NCI-H748 (cell line): ENCODE results near the gene ATOH1.

Source experiments
- DNase-seq: peaks from one replicate; lab custom pipeline; 2025; ENCODE audit not compliant: unreplicated experiment; lab: John Stamatoyannopoulos, UW

The ATOH1 gene

DNA sequence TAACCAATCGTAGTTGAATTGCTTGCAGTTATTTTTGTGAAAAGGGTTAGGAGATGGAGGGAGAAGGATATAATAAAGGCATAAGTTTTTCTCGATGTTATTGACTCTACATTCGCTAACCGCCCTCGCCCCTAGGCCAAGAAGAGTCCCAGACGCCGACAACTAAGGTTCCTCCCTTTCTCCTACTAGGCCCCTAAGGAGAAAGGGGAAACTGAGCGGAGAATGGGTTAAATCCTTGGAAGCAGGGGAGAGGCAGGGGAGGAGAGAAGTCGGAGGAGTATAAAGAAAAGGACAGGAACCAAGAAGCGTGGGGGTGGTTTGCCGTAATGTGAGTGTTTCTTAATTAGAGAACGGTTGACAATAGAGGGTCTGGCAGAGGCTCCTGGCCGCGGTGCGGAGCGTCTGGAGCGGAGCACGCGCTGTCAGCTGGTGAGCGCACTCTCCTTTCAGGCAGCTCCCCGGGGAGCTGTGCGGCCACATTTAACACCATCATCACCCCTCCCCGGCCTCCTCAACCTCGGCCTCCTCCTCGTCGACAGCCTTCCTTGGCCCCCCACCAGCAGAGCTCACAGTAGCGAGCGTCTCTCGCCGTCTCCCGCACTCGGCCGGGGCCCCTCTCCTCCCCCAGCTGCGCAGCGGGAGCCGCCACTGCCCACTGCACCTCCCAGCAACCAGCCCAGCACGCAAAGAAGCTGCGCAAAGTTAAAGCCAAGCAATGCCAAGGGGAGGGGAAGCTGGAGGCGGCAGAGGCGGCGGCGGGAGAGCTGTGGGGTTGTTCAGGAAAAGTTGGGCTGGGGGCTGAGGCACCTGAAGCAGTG lies 5.9 kb downstream of the ATOH1 start:
- no peak for DNase-seq

DNA sequence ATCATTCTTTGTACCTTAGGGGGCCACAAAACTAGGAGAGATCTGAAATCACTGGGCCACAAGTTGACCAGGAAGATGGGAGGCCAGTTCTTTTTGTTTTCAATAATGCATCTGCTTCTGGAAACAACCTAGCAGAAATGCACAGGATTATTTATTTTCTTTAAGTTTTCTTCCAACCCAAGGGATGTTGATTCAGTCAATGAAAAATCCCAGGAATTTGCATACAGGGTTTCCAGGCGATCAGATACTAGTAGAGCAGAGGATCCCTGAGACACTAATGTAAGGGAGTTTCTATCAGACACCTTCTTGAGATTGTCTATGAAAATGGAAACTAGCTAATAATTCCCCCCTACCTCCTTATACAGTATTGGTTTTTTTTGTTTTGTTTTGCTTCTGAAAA lies 7.4 kb downstream of the ATOH1 start:
- no peak for DNase-seq

DNA sequence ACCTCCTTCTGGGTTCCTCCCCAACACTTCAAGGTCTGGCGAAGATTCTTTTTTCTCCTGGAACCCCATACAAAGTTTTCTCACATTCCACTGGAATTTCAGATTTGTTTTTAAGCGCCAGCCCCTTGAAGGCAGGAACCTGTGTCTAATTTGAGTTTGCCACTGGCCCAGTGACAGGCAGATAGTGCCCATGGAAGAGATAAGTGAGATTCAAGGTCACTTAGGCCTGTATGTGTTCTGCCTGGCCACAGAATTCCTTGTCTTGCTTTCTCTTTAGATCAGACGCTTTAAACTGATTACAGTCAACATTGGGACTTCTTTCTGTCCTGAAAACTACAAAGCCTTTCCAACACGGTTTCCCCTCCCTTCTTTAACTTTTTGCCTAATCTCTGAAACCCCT lies 11.2 kb downstream of the ATOH1 start:
- no peak for DNase-seq

DNA sequence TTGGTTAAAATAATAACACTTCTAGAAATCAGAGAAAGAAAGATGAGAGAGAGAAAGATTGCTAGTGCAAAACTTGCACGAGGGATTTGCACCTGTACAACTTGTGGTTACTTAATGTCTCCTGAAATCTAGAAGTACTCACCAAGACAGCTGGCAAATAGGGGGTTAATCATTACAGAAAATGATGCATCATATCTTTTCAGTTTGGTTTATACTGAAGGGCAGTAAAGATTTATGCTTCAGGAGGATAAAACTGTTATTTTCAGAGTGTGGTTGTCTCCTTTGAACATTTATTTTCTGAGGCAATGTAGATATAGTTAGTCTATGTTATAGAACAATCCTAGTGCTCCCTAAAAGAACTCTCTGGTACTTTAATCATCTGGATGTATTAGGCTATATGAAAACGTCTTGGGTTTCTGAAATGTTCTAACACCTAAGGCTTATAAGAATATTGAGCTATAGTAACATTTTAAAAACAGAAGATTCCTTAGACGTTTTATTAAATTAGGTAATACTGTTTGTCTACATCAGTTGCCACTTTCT lies 13.3 kb downstream of the ATOH1 start:
- no peak for DNase-seq

DNA sequence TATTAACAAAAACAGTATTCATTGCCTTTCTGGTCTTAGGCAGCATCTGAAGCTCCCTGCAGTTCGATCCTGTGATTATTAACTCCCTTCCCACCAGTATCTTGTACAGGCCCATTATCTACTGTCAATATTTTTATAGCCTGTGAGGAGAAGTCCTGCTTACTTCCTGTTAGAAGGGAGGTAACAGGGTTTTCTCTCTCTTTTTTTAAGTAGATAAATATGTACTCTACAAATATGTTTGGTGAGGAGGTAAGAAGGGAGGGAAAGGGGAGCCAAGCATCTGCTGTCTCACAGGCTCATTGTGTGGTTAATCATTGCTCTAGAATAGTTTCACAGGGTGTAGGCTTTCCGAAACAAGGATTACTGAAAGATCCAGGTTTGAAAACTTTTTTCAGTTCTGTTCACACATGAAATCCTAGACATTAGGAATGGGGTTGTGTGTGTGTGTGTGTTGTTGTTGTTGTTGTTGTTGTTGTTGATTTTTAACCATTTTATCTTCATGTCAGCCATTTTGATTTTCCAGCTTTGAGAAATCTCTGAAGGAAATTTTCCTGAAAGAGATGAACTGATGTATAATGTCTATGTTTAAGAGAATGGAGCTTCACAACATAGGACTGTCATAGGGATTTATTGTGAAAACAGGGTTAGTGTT lies 14.2 kb downstream of the ATOH1 start:
- DNase-seq = peak; percentile 72

DNA sequence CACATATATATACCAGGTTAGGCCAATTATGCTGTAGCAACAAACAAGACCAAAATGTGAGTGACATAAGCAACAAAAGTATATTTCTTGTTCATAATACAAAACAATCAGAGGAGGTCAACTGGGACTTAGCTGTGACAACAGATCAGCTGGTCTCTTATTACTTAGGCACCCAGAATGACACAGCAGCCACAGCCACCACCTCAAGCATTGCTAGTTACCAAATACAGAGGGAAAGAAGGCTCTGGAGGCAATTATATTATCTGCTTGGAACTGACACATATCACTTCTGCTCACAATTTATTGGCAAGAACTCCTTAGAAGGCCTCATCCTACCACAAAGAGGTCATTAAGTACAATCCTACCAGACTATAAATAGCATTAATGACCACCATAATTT lies 15.2 kb downstream of the ATOH1 start:
- no peak for DNase-seq

DNA sequence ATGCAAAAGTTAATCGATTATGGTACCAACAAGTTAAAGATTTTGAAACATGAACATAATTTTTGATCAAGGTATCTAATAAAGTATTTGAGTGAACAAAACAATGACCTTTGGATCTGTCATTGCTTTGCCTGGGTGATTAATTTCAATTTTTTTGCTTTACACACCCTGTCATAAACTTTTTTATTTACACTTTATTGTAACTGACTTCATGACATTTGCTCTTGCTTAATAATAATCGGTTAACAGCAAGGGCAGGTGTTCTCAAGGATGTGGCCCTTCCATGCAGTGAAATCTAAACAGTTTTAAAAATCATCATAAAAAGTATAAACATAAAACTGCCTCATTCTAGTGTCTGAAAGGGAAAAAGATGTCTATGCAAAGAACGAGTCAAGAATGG lies 24.1 kb downstream of the ATOH1 start:
- DNase-seq = no peak

DNA sequence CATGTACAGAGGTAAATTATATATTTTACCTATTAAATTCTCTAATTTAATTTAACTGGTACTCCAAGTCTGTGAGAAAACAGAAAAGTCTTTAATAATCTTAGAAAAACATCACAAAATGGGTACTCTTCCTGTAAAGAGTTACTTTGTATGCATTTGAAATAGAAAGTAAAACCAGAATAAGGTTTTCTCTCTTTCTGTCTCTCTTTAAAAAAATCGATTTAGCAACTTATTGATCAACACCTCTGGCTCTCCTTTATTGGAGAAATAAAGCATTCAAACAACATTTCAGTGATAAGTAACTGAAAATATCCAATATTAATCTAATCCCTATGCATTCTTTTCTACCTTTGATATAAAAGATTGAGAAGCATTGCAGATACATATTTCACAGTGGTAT lies 27.4 kb downstream of the ATOH1 start:
- DNase-seq = no peak

DNA sequence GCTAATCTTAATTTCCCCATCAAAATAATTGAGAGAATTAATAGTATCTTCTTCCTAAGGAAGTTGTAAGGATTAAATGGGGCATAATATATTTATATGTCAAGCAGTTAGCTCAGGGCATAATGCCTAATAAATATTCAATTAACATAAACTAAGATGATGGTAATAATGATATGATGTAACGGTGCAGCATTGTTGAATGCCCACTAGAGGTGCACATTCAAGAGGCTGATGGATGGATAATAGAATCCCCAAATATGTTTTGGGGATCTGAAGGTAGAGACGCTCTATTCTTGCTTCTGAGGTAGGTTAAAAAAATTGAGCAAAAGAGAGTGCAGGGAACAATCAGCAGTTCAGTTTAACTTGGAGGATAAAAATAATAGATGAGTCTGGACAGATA lies 37.1 kb downstream of the ATOH1 start:
- DNase-seq = no peak

DNA sequence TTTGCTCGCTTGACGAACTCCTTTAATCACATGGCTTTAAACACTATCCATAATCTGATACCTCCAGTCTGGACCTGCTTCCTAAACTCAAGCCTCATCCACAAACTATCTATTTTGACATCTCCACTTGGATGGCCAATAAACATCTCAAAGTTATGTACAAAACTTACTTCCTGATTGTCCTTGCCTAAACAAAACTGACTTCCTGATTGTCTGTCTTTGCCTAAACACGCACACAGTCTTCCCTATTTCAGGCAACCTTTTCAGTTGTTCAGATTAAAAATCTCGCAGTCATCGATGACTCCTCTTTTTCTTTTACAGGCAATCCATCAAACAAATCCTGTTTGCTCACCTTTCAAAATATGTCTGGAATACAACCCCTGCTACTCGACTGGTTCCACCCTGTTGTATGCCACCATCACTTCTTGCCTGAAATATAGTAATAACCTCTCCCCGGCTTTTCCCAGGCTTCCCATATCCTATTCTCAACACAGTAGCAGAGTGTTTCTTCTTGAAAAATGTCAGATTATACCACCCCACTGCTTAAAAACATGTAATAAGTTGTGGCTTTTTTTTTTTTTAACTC lies 39.0 kb downstream of the ATOH1 start:
- no peak for DNase-seq

DNA sequence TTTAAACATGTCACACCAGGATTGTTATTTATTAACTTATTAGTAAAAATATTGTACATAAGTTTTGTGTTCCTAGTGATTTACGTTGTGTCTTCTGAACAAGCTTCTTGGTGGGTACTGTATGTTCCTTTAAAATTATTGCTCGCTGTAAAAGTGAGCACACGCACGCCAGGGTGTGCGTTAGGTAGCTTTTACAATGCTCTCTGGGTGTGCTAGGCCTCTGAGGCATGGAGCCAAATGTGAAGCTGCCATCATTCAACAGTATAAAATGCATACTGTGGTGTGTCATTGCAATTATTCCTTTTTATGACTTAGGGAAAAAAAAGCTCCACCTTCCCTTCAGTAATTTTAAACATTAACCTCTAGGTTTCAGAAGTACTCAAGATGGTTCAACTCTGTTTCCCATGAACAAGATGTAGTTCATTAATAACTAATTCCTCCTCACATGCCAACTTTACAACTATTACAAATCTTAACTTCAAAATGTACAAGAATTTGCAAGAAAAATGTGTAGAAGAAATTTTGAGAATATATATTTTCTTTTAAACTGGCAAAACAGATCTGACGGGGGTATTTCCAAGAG lies 42.4 kb downstream of the ATOH1 start:
- no peak for DNase-seq

DNA sequence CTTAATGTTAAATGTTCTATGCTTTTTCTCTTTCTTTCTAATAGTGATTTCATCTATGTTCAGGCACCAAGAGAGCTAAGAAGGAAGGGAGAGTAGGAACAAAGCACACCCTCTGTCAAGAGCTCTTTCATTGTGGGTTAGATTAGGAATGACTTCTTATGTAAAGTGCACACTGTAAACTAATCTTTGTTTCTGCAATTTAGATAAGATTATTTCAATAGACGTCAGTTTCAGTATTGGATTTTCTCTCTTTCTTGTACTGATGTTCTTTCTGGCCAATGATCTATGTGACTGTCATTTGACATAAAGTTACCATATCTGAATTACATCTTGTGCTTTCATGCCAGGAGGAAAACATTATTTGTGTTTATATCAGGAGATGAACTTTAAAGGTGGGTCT lies 48.2 kb downstream of the ATOH1 start:
- DNase-seq = no peak

DNA sequence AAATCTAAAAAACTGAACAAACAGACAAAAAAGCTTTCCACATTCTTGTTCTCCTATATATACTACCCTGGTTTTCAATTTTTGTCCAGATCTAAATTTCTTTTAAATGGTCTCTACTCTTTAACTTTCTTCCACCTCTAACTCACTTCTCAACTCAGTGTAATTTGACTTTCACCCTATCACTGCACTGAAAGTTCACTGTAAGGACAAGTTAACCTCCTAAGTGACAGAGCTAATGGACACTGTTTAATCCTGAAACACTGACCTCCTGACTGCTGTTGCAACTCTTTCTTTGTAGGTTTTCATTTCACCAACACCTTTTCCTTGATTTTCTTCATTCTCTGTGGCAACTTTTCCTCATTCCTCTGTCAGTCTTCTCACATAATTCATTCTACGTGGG lies 50.0 kb downstream of the ATOH1 start:
- DNase-seq = no peak

DNA sequence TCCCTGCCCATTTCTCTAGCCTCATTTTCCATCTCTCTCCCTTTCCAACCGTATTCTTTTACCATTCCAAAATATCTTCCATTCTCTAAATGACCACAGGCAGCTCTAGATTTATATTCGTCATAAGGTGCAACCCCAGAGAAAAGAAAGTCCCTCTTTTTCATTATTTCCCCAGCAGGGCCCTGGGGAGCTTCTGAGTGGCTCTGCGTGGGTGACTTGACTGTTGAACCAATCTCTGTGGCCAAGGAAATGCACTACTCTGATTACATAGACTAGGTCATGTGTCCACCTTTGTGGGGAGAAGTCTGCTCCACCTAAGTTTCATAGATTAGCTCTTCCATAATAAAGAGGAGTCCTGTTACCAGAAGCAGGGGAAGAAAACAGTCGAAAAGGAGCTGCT lies 51.4 kb downstream of the ATOH1 start:
- DNase-seq = no peak
